PC-9 (cell line): ENCODE data around the gene PRAMEF18.
"Not testable (repeated sequence)": the region's sequence is repeated elsewhere in the genome, so short reads cannot be mapped to it uniquely, and the experiment has no call there.

Source experiments
- EZH2 ChIP-seq: fragments of 200-600 bp; sonication (generic); IDR thresholded peaks from 2 replicates; pipeline ENCODE4 v1.8.0; 2017; ENCODE audit warnings: antibody characterized with exemption, low read depth
- TF ChIP-seq, protein P1 (sequence below): fragments of 200-600 bp; sonication (generic); conservative IDR thresholded peaks from 2 replicates; pipeline ENCODE4 v1.6.1; 2017; ENCODE audit warnings: mixed run types, antibody characterized with exemption, mild to moderate bottlenecking, moderate library complexity

DNA sequence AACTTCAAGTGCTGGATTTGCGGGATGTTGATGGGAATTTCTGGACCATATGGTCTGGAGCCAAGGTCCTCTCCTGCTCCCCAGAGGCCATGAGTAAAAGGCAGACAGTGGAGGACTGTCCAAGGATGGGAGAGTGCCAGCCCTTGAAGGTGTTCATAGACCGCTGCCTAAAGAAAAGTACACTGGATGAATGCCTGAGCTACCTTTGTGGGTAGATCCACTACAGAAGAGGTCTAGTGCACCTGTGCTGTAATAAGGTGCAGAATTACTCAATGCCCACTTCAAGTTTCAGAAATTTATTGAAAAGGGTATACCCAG, 20.6 kb upstream of the PRAMEF18 start:
- TF ChIP-seq, protein P1, sequence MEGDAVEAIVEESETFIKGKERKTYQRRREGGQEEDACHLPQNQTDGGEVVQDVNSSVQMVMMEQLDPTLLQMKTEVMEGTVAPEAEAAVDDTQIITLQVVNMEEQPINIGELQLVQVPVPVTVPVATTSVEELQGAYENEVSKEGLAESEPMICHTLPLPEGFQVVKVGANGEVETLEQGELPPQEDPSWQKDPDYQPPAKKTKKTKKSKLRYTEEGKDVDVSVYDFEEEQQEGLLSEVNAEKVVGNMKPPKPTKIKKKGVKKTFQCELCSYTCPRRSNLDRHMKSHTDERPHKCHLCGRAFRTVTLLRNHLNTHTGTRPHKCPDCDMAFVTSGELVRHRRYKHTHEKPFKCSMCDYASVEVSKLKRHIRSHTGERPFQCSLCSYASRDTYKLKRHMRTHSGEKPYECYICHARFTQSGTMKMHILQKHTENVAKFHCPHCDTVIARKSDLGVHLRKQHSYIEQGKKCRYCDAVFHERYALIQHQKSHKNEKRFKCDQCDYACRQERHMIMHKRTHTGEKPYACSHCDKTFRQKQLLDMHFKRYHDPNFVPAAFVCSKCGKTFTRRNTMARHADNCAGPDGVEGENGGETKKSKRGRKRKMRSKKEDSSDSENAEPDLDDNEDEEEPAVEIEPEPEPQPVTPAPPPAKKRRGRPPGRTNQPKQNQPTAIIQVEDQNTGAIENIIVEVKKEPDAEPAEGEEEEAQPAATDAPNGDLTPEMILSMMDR: not testable (repeated sequence)
- not testable (repeated sequence) for TF ChIP-seq EZH2
